Caco-2 (cell line): ENCODE data around the gene NHERF2. TPM values are rescaled to one million over a fixed set of nuclear protein-coding genes. Genes with fewer than 3 reads are reported as not detected.

Experiments
- BruUV-seq: library from RNA; stranded (reverse); fragments of 400-500 nt; replicated peaks from 2 replicates; lab custom pipeline; 2021; lab: Mats Ljungman, UMichigan
- CTCF ChIA-PET: fragments of 300-600 bp; sonication (Branson Sonifier 250); formaldehyde crosslinking; loops from one replicate; lab custom pipeline; 2022; ENCODE audit warnings: antibody characterized with exemption; lab: Charles Lee
- POLR2A ChIA-PET: fragments of 300-600 bp; sonication (Branson Sonifier 250); formaldehyde crosslinking; loops from one replicate; lab custom pipeline; 2022; ENCODE audit warnings: antibody characterized with exemption; lab: Charles Lee
- DNase-seq, 2 experiments: peaks; one replicate each; pipeline versions ENCODE4 v3.0.0 to v3.0.0-alpha.2; 2020 to 2022
- H3K27me3 ChIP-seq: replicated peaks from 2 replicates; pipeline ENCODE4 v1.6.0; 2011; ENCODE audit warnings: low read length; ENCODE audit not compliant: control insufficient read depth, insufficient read depth
- H3K36me3 ChIP-seq: 2 replicates; pipeline ENCODE4 v1.5.1; 2011; ENCODE audit warnings: low read length; ENCODE audit not compliant: control insufficient read depth, insufficient read depth
- H3K4me1 ChIP-seq: fragments of 250-450 bp; sonication (Bioruptor Pico); 2 replicates; pipeline ENCODE4 v1.5.1; 2020; ENCODE audit warnings: mild to moderate bottlenecking
- H3K4me3 ChIP-seq: 2 replicates; pipeline ENCODE4 v1.5.1; 2011; ENCODE audit warnings: low read depth, mild to moderate bottlenecking, control low read depth, low read length
- H3K9me3 ChIP-seq: fragments of 250-450 bp; sonication (Bioruptor Pico); 2 replicates; pipeline ENCODE4 v1.5.1; 2020; ENCODE audit warnings: mild to moderate bottlenecking, moderate library complexity
- H3K27ac Mint-ChIP-seq: one replicate; pipeline ENCODE4 v1.8.0; 2022; ENCODE audit warnings: mixed read lengths; ENCODE audit not compliant: unreplicated experiment
- H3K27me3 Mint-ChIP-seq: one replicate; pipeline ENCODE4 v1.8.0; 2022; ENCODE audit warnings: mixed read lengths; ENCODE audit not compliant: insufficient read depth, unreplicated experiment
- H3K36me3 Mint-ChIP-seq: one replicate; pipeline ENCODE4 v1.8.0; 2022; ENCODE audit warnings: mild to moderate bottlenecking, mixed read lengths; ENCODE audit not compliant: insufficient read depth, unreplicated experiment
- H3K4me1 Mint-ChIP-seq: one replicate; pipeline ENCODE4 v1.8.0; 2022; ENCODE audit warnings: low read depth, mixed read lengths; ENCODE audit not compliant: unreplicated experiment
- H3K4me3 Mint-ChIP-seq: one replicate; pipeline ENCODE4 v1.8.0; 2022; ENCODE audit warnings: mild to moderate bottlenecking, moderate library complexity, mixed read lengths; ENCODE audit not compliant: unreplicated experiment
- H3K9me3 Mint-ChIP-seq: one replicate; pipeline ENCODE4 v1.8.0; 2022; ENCODE audit warnings: mixed read lengths; ENCODE audit not compliant: unreplicated experiment
- intact Hi-C: fragments of 100-400 bp; cut with micrococcal nuclease; formaldehyde crosslinking; loops from one replicate; pipeline ENCODE4 v1.10.0; 2022; ENCODE audit not compliant: unreplicated experiment
- total RNA-seq: library from RNA; stranded (reverse); gene quantifications from 2 replicates; pipeline ENCODE4 v1.2.3, GENCODE V29; 2022
- TF ChIP-seq, protein P1 (sequence below), 2 experiments: fragments of 200-600 bp in 1 of 2; IDR thresholded peaks; 1 replicate in 1 of 2; 2 replicates in 1 of 2; pipeline versions ENCODE4 v1.5.1 to v1.8.0; 2011 to 2022; ENCODE audit warnings: antibody characterized with exemption in 1 of 2, control low read depth in 1 of 2, inconsistent platforms in 1 of 2, low read depth in 1 of 2, low read length in 1 of 2, mild to moderate bottlenecking in 1 of 2, moderate library complexity in 1 of 2; ENCODE audit not compliant: insufficient read depth in 1 of 2, severe bottlenecking in 1 of 2, unreplicated experiment in 1 of 2

The NHERF2 gene
- total RNA-seq, 1 experiment from 2014 or later = 26.6 TPM

DNA sequence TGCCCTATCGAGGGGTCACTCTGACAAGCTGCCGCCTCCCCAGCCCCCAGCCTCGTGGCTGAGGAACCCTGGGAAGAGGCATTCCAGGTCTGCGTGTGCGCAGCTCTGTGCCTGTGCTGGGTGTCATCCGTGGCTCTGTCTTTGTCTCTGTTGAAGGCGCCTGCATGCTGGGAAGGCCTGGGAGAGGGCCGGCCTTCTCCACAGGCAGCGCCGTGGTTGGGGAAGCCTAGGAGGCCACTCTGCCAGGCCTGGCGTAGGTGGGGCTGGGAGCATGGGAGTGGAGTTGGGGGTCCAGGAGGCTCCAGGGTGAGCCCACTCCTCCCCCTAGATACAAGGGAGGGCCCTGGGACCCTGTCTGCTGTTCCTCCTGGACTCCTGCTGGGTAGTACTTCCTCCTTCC lies 3.3 kb downstream of the NHERF2 start:
- Histone ChIP-seq H3K4me1 (peaks cover 16% of the 10 kb centered on the region), H3K4me3 (no peak overlapping the region), H3K9me3 (no peaks in the 10 kb centered on the region), H3K36me3 (no peaks in the 10 kb centered on the region; the same call in 1 of the 2 replicates), H3K27me3 (no peaks in the 10 kb centered on the region)
- H3K27me3 Mint-ChIP-seq = no peaks in the 10 kb centered on the region
- H3K4me3 Mint-ChIP-seq = no peak overlapping the region
- POLR2A ChIA-PET = no interaction called here
- no peaks in the 10 kb centered on the region for H3K36me3 Mint-ChIP-seq
- DNase-seq = no peak
- CTCF ChIA-PET = no interaction called here
- H3K9me3 Mint-ChIP-seq = no peaks in the 10 kb centered on the region
- H3K4me1 Mint-ChIP-seq = no peaks in the 10 kb centered on the region
- no peak overlapping the region for H3K27ac Mint-ChIP-seq
- intact Hi-C loops = no loop called here
- TF ChIP-seq, protein P1, sequence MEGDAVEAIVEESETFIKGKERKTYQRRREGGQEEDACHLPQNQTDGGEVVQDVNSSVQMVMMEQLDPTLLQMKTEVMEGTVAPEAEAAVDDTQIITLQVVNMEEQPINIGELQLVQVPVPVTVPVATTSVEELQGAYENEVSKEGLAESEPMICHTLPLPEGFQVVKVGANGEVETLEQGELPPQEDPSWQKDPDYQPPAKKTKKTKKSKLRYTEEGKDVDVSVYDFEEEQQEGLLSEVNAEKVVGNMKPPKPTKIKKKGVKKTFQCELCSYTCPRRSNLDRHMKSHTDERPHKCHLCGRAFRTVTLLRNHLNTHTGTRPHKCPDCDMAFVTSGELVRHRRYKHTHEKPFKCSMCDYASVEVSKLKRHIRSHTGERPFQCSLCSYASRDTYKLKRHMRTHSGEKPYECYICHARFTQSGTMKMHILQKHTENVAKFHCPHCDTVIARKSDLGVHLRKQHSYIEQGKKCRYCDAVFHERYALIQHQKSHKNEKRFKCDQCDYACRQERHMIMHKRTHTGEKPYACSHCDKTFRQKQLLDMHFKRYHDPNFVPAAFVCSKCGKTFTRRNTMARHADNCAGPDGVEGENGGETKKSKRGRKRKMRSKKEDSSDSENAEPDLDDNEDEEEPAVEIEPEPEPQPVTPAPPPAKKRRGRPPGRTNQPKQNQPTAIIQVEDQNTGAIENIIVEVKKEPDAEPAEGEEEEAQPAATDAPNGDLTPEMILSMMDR (IDR thresholded peaks at IDR 0.05; ENCODE audit: insufficient read depth in 1 of 2, low read depth in 1 of 2, low read length in 1 of 2, severe bottlenecking in 1 of 2, unreplicated experiment in 1 of 2) = no peak
- no TSS peak for BruUV-seq

DNA sequence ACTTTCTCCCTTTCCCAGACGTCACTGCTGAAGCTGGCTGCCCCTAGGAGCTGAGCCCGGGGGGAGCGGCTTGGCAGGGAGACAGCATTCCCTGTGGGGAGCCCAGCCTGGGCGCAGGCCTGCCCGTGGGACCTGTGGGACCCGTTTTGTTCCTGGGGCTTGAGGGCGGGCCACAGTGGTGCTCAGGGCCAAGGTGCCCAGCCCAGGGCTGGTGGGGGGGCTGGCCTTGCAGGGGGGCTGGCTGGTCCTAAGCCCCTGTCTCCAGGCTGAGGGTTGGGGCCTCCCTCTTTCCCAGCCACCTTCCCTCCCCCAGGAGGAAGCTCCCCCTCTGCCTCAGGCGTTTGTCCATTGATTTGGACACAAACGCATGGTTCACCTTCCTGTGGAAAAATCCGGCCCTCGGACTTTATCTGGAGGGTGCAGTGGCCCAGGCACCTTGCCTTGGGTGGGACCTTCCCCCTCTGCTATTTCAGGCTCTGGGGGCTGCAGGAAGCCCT lies 4.4 kb downstream of the NHERF2 start:
- no peak overlapping the region for H3K4me3 Mint-ChIP-seq
- ChIA-PET POLR2A (no interaction called here), CTCF (interaction anchor here (0.7 kb wide), 1 partner anchor 91 kb away, joined by 4 read pairs; no protein-coding TSS in a partner anchor)
- no TSS peak for BruUV-seq
- no peaks in the 10 kb centered on the region for H3K9me3 Mint-ChIP-seq
- no peak overlapping the region for H3K27ac Mint-ChIP-seq
- intact Hi-C loops = no loop called here
- TF ChIP-seq, protein P1 (IDR thresholded peaks at IDR 0.05; ENCODE audit: insufficient read depth in 1 of 2, low read depth in 1 of 2, low read length in 1 of 2, severe bottlenecking in 1 of 2, unreplicated experiment in 1 of 2) = no peak
- Histone ChIP-seq H3K4me1 (peaks cover 27% of the 10 kb centered on the region), H3K36me3 (no peaks in the 10 kb centered on the region; the same call in 1 of the 2 replicates), H3K9me3 (no peaks in the 10 kb centered on the region), H3K27me3 (no peaks in the 10 kb centered on the region), H3K4me3 (no peak overlapping the region)
- H3K4me1 Mint-ChIP-seq = no peaks in the 10 kb centered on the region
- no peaks in the 10 kb centered on the region for H3K36me3 Mint-ChIP-seq
- DNase-seq = no peak
- no peaks in the 10 kb centered on the region for H3K27me3 Mint-ChIP-seq

DNA sequence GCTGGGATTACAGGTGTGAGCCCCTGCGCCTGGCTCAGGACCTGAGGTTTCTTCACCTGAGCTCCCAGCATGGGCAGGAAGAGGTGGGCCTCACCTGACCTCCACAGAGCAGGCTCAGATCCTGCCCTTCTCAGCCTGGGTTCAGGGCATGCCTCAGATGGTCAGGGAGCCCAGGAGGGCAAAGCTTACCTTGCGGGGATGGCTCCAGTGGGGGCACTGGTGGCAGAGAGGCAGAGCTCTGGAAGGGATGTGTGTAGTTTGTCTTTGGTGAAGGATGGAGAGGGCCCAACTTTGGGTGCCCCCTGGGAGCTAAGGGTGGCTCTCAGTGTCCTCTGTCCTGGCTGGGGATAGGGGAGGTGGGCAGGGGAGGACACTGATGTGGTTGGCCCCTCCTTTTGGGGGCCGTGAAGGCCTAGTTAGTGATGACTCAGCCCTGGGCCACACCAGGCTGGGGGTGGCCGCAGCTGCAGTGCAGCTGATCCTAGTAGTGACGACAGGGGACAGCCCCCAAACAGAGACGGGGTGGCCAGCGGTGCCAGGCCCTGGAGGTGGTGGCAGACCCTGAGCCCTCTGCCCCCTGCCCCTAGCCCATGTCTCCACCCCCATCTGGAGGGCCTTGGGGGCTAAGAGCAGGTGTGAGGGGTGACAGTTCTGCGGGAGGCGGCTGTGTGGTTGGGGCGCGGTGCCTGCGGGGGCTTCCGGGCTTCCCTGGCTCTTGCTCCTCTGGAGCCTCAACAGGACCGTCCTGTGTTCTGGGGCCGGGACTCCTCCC lies 5.8 kb downstream of the NHERF2 start:
- no peak overlapping the region for H3K27ac Mint-ChIP-seq
- DNase-seq = no peak

More for the DNA sequence above, 5.8 kb downstream of the NHERF2 start:
- H3K4me3 ChIP-seq = no peak overlapping the region
- TF ChIP-seq, protein P1 (IDR thresholded peaks at IDR 0.05; ENCODE audit: insufficient read depth in 1 of 2, low read depth in 1 of 2, low read length in 1 of 2, severe bottlenecking in 1 of 2, unreplicated experiment in 1 of 2) = no peak
- ChIA-PET POLR2A (no interaction called here), CTCF (no interaction called here)
- no peaks in the 10 kb centered on the region for H3K9me3 ChIP-seq
- H3K36me3 ChIP-seq = no peaks in the 10 kb centered on the region; the same call in 1 of the 2 replicates
- BruUV-seq = no TSS peak
- Mint-ChIP-seq H3K27me3 (no peaks in the 10 kb centered on the region), H3K9me3 (no peaks in the 10 kb centered on the region), H3K4me1 (no peaks in the 10 kb centered on the region), H3K4me3 (no peak overlapping the region), H3K36me3 (no peaks in the 10 kb centered on the region)
- H3K27me3 ChIP-seq = no peaks in the 10 kb centered on the region
- intact Hi-C loops = no loop called here
- H3K4me1 ChIP-seq = peaks cover 29% of the 10 kb centered on the region
